ENCODE results near the gene SMNDC1. TPM values are rescaled to one million over a fixed set of nuclear protein-coding genes. Genes with fewer than 3 reads are reported as not detected.

The SMNDC1 gene
- total and polyA plus RNA-seq, 4 donors, result 4.9 to 6.8 (median 6.0) TPM

DNA sequence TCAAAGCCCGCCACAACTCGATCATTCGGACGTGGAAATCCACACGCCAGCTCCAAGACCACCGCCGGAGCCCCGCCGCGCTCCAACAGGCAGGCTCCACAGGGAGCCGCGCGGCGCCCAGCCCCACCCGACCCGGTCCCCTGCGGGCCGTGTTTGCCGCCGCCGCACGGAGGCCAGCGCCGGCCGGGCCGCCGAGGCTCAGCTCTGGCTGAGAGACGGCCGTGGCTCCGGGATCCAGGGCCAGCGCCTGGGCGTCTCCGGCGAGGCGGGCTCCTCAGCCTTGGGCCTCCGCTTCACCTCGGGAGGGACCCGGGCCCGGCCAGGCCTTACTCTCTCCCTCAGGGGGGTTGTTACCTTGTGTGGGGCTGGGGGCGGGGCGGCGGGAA lies 333 bp downstream of the SMNDC1 start:
- WGBS, result under 1% methylated on average over 42 of the region's 42 CpGs
- no peak for DNase-seq (ENCODE audit: low spot score)

DNA sequence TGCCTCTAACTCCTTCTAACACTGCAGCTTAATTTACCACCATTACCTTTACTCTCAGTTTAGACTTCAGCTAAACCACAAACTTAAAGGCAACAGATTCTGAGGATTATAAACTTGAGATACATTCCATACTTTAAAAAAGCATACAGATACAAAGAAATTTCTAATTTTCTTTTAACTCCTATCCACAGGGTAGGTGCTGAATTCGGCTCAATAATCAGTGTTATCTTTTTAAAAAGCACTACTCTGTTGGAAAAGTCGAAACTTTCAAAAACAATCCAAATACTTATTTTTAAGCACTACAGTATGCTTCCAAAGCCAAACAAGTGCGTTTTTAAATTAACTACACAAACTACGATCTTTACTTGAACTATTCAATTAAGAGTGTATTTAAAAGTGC lies 1.0 kb downstream of the SMNDC1 start:
- peaks cover 7 to 51% (median 38%) of the 10 kb centered on the region in 4 donors for H3K4me1 ChIP-seq (ENCODE audit: control insufficient read depth in 4 of 4, insufficient read depth in 4 of 4, low read length in 3 of 4)

More for the DNA sequence above, 333 bp downstream of the SMNDC1 start:
- peak overlapping the region; percentile 97 for H3K9ac ChIP-seq (ENCODE audit: low read depth in 1 of 2, low read length in 2 of 2)
- H3K27ac ChIP-seq (ENCODE audit: low read depth in 1 of 2, low read length in 2 of 2), result peak overlapping the region; percentile 86 to 92
- no peaks in the 10 kb centered on the region for H3K9me3 ChIP-seq (ENCODE audit: control insufficient read depth in 4 of 4, low read length in 3 of 4)
- H3K4me3 ChIP-seq (ENCODE audit: low read depth in 1 of 3, low read length in 3 of 3), result peak overlapping the region; percentile 82 to 98 (median 88)
- peaks cover 4 to 44% (median 33%) of the 10 kb centered on the region in 4 donors for H3K4me1 ChIP-seq (ENCODE audit: control insufficient read depth in 4 of 4, insufficient read depth in 4 of 4, low read length in 3 of 4)
- peaks cover 2 to 20% (median 12%) of the 10 kb centered on the region in 4 donors for H3K36me3 ChIP-seq (ENCODE audit: control insufficient read depth in 4 of 4, insufficient read depth in 3 of 4, low read depth in 1 of 4, low read length in 3 of 4)
- no peak for TF ChIP-seq FOXA1 (IDR thresholded peaks at IDR 0.05)
- TF ChIP-seq FOXA2 (IDR thresholded peaks at IDR 0.05), result no peak
- TF ChIP-seq, protein P1, sequence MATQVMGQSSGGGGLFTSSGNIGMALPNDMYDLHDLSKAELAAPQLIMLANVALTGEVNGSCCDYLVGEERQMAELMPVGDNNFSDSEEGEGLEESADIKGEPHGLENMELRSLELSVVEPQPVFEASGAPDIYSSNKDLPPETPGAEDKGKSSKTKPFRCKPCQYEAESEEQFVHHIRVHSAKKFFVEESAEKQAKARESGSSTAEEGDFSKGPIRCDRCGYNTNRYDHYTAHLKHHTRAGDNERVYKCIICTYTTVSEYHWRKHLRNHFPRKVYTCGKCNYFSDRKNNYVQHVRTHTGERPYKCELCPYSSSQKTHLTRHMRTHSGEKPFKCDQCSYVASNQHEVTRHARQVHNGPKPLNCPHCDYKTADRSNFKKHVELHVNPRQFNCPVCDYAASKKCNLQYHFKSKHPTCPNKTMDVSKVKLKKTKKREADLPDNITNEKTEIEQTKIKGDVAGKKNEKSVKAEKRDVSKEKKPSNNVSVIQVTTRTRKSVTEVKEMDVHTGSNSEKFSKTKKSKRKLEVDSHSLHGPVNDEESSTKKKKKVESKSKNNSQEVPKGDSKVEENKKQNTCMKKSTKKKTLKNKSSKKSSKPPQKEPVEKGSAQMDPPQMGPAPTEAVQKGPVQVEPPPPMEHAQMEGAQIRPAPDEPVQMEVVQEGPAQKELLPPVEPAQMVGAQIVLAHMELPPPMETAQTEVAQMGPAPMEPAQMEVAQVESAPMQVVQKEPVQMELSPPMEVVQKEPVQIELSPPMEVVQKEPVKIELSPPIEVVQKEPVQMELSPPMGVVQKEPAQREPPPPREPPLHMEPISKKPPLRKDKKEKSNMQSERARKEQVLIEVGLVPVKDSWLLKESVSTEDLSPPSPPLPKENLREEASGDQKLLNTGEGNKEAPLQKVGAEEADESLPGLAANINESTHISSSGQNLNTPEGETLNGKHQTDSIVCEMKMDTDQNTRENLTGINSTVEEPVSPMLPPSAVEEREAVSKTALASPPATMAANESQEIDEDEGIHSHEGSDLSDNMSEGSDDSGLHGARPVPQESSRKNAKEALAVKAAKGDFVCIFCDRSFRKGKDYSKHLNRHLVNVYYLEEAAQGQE (IDR thresholded peaks at IDR 0.05), result no peak
- no peak for TF ChIP-seq SP1 (IDR thresholded peaks at IDR 0.05)
- TF ChIP-seq, protein P2, sequence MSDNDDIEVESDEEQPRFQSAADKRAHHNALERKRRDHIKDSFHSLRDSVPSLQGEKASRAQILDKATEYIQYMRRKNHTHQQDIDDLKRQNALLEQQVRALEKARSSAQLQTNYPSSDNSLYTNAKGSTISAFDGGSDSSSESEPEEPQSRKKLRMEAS (IDR thresholded peaks at IDR 0.05), result no peak
- TF ChIP-seq JUND (IDR thresholded peaks at IDR 0.05), result no peak
- TF ChIP-seq, protein P3, sequence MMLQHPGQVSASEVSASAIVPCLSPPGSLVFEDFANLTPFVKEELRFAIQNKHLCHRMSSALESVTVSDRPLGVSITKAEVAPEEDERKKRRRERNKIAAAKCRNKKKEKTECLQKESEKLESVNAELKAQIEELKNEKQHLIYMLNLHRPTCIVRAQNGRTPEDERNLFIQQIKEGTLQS (IDR thresholded peaks at IDR 0.05), result no peak
- TF ChIP-seq EGR1 (IDR thresholded peaks at IDR 0.05; ENCODE audit: low read depth in 2 of 2), result no peak
- no peak for TF ChIP-seq TAF1 (conservative IDR thresholded peaks at IDR 0.05)
- TF ChIP-seq, protein P4, sequence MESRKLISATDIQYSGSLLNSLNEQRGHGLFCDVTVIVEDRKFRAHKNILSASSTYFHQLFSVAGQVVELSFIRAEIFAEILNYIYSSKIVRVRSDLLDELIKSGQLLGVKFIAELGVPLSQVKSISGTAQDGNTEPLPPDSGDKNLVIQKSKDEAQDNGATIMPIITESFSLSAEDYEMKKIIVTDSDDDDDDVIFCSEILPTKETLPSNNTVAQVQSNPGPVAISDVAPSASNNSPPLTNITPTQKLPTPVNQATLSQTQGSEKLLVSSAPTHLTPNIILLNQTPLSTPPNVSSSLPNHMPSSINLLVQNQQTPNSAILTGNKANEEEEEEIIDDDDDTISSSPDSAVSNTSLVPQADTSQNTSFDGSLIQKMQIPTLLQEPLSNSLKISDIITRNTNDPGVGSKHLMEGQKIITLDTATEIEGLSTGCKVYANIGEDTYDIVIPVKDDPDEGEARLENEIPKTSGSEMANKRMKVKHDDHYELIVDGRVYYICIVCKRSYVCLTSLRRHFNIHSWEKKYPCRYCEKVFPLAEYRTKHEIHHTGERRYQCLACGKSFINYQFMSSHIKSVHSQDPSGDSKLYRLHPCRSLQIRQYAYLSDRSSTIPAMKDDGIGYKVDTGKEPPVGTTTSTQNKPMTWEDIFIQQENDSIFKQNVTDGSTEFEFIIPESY (IDR thresholded peaks at IDR 0.05), result no peak
- TF ChIP-seq YY1 (IDR thresholded peaks at IDR 0.05), result no peak
- no peak for TF ChIP-seq GABPA (IDR thresholded peaks at IDR 0.05 in 1 of 2, conservative IDR thresholded peaks at IDR 0.05 in 1 of 2)
- no peaks in the 10 kb centered on the region for H3K27me3 ChIP-seq (ENCODE audit: control insufficient read depth in 4 of 4, insufficient read depth in 4 of 4, low read length in 3 of 4)

More for the DNA sequence above, 1.0 kb downstream of the SMNDC1 start:
- 4% methylated on average over 4 of the region's 4 CpGs for WGBS
- TF ChIP-seq, protein P1 (IDR thresholded peaks at IDR 0.05), result peak; percentile 94
- TF ChIP-seq, protein P3 (IDR thresholded peaks at IDR 0.05), result no peak
- TF ChIP-seq FOXA2 (IDR thresholded peaks at IDR 0.05), result no peak
- no peak for TF ChIP-seq EGR1 (IDR thresholded peaks at IDR 0.05; ENCODE audit: low read depth in 2 of 2)
- TF ChIP-seq YY1 (IDR thresholded peaks at IDR 0.05), result peak; percentile 9
- TF ChIP-seq, protein P2 (IDR thresholded peaks at IDR 0.05), result no peak
- TF ChIP-seq HNF4A (conservative IDR thresholded peaks at IDR 0.05), result no peak
- no peak overlapping the region for H3K27ac ChIP-seq (ENCODE audit: low read depth in 1 of 2, low read length in 2 of 2)
- DNase-seq (ENCODE audit: low spot score), result no peak
- H3K9ac ChIP-seq (ENCODE audit: low read depth in 1 of 2, low read length in 2 of 2), result peak overlapping the region; percentile 97
- no peaks in the 10 kb centered on the region for H3K27me3 ChIP-seq (ENCODE audit: control insufficient read depth in 4 of 4, insufficient read depth in 4 of 4, low read length in 3 of 4)
- peaks cover 2 to 20% (median 12%) of the 10 kb centered on the region in 4 donors for H3K36me3 ChIP-seq (ENCODE audit: control insufficient read depth in 4 of 4, insufficient read depth in 3 of 4, low read depth in 1 of 4, low read length in 3 of 4)
- H3K9me3 ChIP-seq (ENCODE audit: control insufficient read depth in 4 of 4, low read length in 3 of 4), result no peaks in the 10 kb centered on the region
- peak overlapping the region; percentile 82 to 98 (median 88) for H3K4me3 ChIP-seq (ENCODE audit: low read depth in 1 of 3, low read length in 3 of 3)

Measured in liver (tissue), 9 donors.